RWPE2 (cell line): Measurements from ENCODE around the gene MANF.

Experiments
- ATAC-seq: fragments of 200-7000 bp; cut with Tn5 transposase; 3 replicates; pipeline ENCODE4 v1.9.1; 2021; ENCODE audit warnings: low read depth
- DNase-seq: peaks from one replicate; pipeline ENCODE4 v3.0.0-alpha.2; 2020; ENCODE audit warnings: low spot score
- H3K27ac ChIP-seq: fragments of 450-650 bp; 2 replicates; pipeline ENCODE4 v1.5.1; 2017; ENCODE audit warnings: mild to moderate bottlenecking; ENCODE audit not compliant: poor library complexity, severe bottlenecking
- H3K27me3 ChIP-seq: fragments of 250-450 bp; sonication (Bioruptor Pico); 2 replicates; pipeline ENCODE4 v1.5.1; 2021; ENCODE audit warnings: mild to moderate bottlenecking, moderate library complexity; ENCODE audit not compliant: insufficient read depth, poor library complexity, severe bottlenecking
- H3K36me3 ChIP-seq: fragments of 250-450 bp; sonication (Bioruptor Pico); 2 replicates; pipeline ENCODE4 v1.5.1; 2020; ENCODE audit warnings: low read depth, mild to moderate bottlenecking, moderate library complexity
- H3K4me1 ChIP-seq: fragments of 250-450 bp; sonication (Bioruptor Pico); 2 replicates; pipeline ENCODE4 v1.5.1; 2021; ENCODE audit warnings: mild to moderate bottlenecking, moderate library complexity; ENCODE audit not compliant: insufficient read depth, poor library complexity, severe bottlenecking
- H3K4me3 ChIP-seq: fragments of 250-450 bp; sonication (Bioruptor Pico); 2 replicates; pipeline ENCODE4 v1.5.1; 2021; ENCODE audit warnings: mild to moderate bottlenecking, moderate library complexity; ENCODE audit not compliant: severe bottlenecking
- H3K9me3 ChIP-seq: fragments of 250-450 bp; sonication (Bioruptor Pico); 2 replicates; pipeline ENCODE4 v1.5.1; 2021; ENCODE audit warnings: mild to moderate bottlenecking, moderate library complexity; ENCODE audit not compliant: severe bottlenecking
- TF ChIP-seq, protein P1 (sequence below): fragments of 450-650 bp; IDR thresholded peaks from one replicate; pipeline ENCODE4 v1.5.1; 2017; ENCODE audit warnings: mild to moderate bottlenecking, moderate library complexity; ENCODE audit not compliant: poor library complexity, severe bottlenecking

The MANF gene

DNA sequence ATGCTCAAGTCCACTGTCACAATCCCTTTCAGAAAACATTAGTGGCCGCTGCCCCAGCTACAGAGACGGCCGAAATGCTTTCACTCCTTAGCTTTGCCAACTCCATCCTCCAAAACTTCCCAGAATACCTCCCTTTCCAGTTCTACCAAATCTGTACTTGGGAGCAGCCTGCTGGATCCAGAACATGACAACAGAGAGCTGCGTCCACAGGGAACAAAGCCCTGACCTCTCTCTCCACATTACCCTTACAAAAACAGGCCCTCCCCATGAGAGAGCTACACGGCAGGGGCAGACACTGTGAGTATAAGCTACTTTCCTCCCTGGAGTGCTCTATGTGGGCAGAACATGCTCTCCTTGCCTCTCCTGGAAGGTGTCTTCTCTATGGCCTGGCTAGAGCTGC, 12.3 kb downstream of the MANF start:
- H3K4me1 ChIP-seq = no peaks in the 10 kb centered on the region
- ATAC-seq (no peak), DNase-seq (no peak)
- H3K27ac ChIP-seq = no peak overlapping the region
- no peaks in the 10 kb centered on the region for H3K27me3 ChIP-seq
- TF ChIP-seq, protein P1, sequence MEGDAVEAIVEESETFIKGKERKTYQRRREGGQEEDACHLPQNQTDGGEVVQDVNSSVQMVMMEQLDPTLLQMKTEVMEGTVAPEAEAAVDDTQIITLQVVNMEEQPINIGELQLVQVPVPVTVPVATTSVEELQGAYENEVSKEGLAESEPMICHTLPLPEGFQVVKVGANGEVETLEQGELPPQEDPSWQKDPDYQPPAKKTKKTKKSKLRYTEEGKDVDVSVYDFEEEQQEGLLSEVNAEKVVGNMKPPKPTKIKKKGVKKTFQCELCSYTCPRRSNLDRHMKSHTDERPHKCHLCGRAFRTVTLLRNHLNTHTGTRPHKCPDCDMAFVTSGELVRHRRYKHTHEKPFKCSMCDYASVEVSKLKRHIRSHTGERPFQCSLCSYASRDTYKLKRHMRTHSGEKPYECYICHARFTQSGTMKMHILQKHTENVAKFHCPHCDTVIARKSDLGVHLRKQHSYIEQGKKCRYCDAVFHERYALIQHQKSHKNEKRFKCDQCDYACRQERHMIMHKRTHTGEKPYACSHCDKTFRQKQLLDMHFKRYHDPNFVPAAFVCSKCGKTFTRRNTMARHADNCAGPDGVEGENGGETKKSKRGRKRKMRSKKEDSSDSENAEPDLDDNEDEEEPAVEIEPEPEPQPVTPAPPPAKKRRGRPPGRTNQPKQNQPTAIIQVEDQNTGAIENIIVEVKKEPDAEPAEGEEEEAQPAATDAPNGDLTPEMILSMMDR = no peak
- peaks cover 72% of the 10 kb centered on the region for H3K36me3 ChIP-seq
- no peaks in the 10 kb centered on the region for H3K9me3 ChIP-seq
- H3K4me3 ChIP-seq = no peak overlapping the region

DNA sequence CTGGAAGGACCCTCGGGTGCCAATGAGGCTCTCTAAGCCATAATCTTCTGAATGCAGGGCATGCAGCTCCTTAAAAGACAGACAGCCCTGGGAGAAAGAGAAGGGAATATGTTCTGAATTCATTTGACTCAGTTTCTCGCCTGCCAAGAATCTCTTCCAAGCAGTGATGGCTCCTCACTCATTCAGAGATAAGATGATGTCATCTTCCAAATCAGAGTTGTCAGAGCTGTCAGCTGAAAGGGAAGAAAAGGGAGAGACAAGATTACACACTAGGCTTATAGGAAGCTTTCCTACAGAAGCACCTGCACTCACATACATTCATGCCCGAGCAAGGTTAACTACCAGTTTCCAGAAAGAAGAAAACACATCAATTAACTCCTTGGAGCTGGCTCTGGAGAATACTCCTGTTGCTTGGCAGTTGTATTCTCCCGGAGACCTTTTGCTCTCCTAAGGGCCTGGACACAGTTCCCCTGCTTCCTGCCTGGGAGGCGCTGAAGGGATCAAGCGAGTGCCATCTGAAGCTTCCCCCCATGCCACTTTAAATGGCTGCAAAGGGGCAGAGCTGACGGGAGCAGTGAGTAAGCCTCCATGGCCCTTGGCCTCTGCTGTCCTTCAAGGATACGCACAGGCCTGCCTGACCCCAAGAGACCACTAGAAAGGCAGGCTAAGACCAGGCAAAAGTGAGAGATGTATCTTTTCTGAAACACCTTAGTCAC, 13.7 kb downstream of the MANF start:
- Histone ChIP-seq H3K4me1 (no peaks in the 10 kb centered on the region), H3K27me3 (no peaks in the 10 kb centered on the region), H3K4me3 (no peak overlapping the region), H3K36me3 (peaks cover 59% of the 10 kb centered on the region), H3K27ac (no peak overlapping the region), H3K9me3 (no peaks in the 10 kb centered on the region)
- no peak for ATAC-seq
- TF ChIP-seq, protein P1 = no peak
- DNase-seq = no peak

DNA sequence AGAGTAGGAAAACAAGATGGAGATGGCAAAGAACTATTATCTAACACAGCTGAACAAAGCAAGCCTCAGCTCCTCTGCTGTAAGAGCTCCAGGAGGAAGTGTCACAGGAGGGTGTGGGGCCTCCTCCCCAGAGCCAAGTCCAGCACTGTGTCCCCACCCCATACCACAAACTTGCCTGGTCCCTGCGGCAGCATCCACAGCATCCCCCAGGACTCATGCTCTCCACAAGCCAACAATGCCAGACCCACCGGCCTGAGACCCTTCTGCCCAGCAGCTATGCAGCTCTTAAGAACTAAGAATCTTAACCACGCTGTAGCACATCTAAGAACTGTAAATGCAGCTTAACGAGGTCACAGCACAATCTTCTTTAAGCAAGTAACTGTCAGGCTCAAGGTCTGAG, 15.1 kb downstream of the MANF start:
- DNase-seq = no peak
- peaks cover 48% of the 10 kb centered on the region for H3K36me3 ChIP-seq
- no peak overlapping the region for H3K27ac ChIP-seq

DNA sequence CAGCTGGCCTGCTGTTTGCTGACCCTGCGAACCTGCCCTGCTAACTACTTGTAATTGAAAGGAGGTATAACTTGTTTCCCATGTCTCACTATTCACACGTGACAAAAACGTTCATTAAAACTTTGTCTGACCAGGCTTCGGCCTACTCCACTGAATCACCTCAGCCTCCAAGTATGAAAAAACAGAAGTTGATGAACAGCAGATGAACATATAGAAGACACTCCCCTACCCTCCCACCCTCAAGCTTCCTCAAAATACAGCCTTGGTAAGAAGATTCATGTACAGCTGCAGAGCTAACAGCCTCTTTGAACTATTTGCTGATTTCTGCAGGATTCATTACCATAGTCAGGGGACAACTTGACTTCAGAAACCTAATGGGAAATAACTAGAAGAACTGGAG, 16.6 kb downstream of the MANF start:
- no peak overlapping the region for H3K4me3 ChIP-seq
- no peaks in the 10 kb centered on the region for H3K4me1 ChIP-seq
- no peak for DNase-seq
- H3K36me3 ChIP-seq = peaks cover 32% of the 10 kb centered on the region
- TF ChIP-seq, protein P1 = no peak
- no peaks in the 10 kb centered on the region for H3K27me3 ChIP-seq
- H3K27ac ChIP-seq = no peak overlapping the region
- H3K9me3 ChIP-seq = no peaks in the 10 kb centered on the region
- ATAC-seq = no peak

More for the DNA sequence above, 15.1 kb downstream of the MANF start:
- H3K4me1 ChIP-seq = no peaks in the 10 kb centered on the region
- H3K4me3 ChIP-seq = no peak overlapping the region
- TF ChIP-seq, protein P1 = no peak
- no peaks in the 10 kb centered on the region for H3K27me3 ChIP-seq
- H3K9me3 ChIP-seq = no peaks in the 10 kb centered on the region
- ATAC-seq = no peak

DNA sequence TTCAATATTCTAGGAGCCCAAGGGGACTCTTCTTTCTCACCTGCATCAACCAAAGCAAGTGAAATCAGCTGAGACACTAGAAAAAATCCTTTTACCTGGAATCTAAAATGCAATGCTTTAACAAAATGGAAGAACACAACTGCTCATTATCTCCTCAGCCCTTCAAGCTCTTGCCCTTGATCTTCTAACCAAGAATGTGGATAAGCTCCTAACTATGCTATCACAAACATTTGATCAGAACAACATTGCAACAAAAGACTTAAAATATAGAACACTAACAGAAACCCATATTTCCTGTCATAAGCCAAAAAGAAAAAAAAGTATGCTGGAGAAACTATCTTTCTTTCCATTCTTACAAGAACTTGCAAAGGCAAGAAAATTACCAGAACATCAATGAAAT, 18.6 kb downstream of the MANF start:
- H3K9me3 ChIP-seq = no peaks in the 10 kb centered on the region

More for the DNA sequence above, 18.6 kb downstream of the MANF start:
- no peaks in the 10 kb centered on the region for H3K4me1 ChIP-seq
- no peak overlapping the region for H3K4me3 ChIP-seq
- ATAC-seq (no peak), DNase-seq (no peak)
- no peaks in the 10 kb centered on the region for H3K27me3 ChIP-seq
- no peak overlapping the region for H3K27ac ChIP-seq
- TF ChIP-seq, protein P1 = no peak
- peaks cover 14% of the 10 kb centered on the region for H3K36me3 ChIP-seq
